Karpas-422 (cell line): Measurements from ENCODE around the gene SELENBP1. TPM values are rescaled to one million over a fixed set of nuclear protein-coding genes. Genes with fewer than 3 reads are reported as not detected.

Experiments used
- DNase-seq: peaks from one replicate; pipeline ENCODE4 v3.0.0-alpha.2; 2015
- H2AFZ ChIP-seq: fragments of 200-600 bp; sonication (generic); 2 replicates; pipeline ENCODE4 v1.6.1; 2014; ENCODE audit warnings: antibody characterized with exemption, low read length, mixed read lengths
- H3K27ac ChIP-seq: fragments of 200-600 bp; sonication (generic); 2 replicates; pipeline ENCODE4 v1.5.1; 2014; ENCODE audit warnings: mild to moderate bottlenecking, low read length, moderate library complexity
- H3K27me3 ChIP-seq: fragments of 200-600 bp; sonication (generic); 2 replicates; pipeline ENCODE4 v1.6.1; 2014; ENCODE audit warnings: low read length, mixed read lengths
- H3K36me3 ChIP-seq: fragments of 200-600 bp; sonication (generic); 2 replicates; pipeline ENCODE4 v1.6.1; 2014; ENCODE audit warnings: low read length, mixed read lengths; ENCODE audit not compliant: insufficient read depth
- H3K4me1 ChIP-seq: fragments of 200-600 bp; sonication (generic); 2 replicates; pipeline ENCODE4 v1.6.1; 2014; ENCODE audit warnings: mild to moderate bottlenecking, low read length, mixed read lengths
- H3K4me2 ChIP-seq: fragments of 200-600 bp; sonication (generic); 2 replicates; pipeline ENCODE4 v1.6.1; 2014; ENCODE audit warnings: low read length, low read depth, mild to moderate bottlenecking; ENCODE audit not compliant: poor library complexity, severe bottlenecking
- H3K4me3 ChIP-seq: fragments of 200-600 bp; sonication (generic); 2 replicates; pipeline ENCODE4 v1.5.1; 2014; ENCODE audit warnings: mild to moderate bottlenecking, antibody characterized with exemption, low read length, mixed read lengths
- H3K79me2 ChIP-seq: fragments of 200-600 bp; sonication (generic); 2 replicates; pipeline ENCODE4 v1.6.1; 2014; ENCODE audit warnings: mild to moderate bottlenecking, low read length, mixed read lengths
- H3K9ac ChIP-seq: fragments of 200-600 bp; sonication (generic); 2 replicates; pipeline ENCODE4 v1.6.0; 2014; ENCODE audit warnings: low read length
- H3K9me2 ChIP-seq: fragments of 200-600 bp; sonication (generic), shearing (Covaris generic); replicated peaks from 2 replicates; pipeline ENCODE4 v1.6.0; 2014; ENCODE audit warnings: mild to moderate bottlenecking, low read length, moderate library complexity; ENCODE audit not compliant: insufficient read depth
- H3K9me3 ChIP-seq: fragments of 300-700, 200-600 bp; sonication (generic); 2 replicates; pipeline ENCODE4 v1.6.1; 2014; ENCODE audit warnings: low read length, mixed read lengths
- H4K20me1 ChIP-seq: fragments of 200-600 bp; sonication (generic); 2 replicates; pipeline ENCODE4 v1.6.1; 2014; ENCODE audit warnings: mild to moderate bottlenecking, antibody characterized with exemption, low read length, low read depth; ENCODE audit not compliant: insufficient read depth
- total RNA-seq: library from RNA; depleted of rRNA; stranded (reverse); fragments of >200 nt; shearing (Covaris generic); gene quantifications from 2 replicates; pipeline ENCODE4 v1.2.3, GENCODE V29; 2014; ENCODE audit warnings: low replicate concordance

SELENBP1 gene
- total RNA-seq, 1 experiment from 2014 or later = not detected

DNA sequence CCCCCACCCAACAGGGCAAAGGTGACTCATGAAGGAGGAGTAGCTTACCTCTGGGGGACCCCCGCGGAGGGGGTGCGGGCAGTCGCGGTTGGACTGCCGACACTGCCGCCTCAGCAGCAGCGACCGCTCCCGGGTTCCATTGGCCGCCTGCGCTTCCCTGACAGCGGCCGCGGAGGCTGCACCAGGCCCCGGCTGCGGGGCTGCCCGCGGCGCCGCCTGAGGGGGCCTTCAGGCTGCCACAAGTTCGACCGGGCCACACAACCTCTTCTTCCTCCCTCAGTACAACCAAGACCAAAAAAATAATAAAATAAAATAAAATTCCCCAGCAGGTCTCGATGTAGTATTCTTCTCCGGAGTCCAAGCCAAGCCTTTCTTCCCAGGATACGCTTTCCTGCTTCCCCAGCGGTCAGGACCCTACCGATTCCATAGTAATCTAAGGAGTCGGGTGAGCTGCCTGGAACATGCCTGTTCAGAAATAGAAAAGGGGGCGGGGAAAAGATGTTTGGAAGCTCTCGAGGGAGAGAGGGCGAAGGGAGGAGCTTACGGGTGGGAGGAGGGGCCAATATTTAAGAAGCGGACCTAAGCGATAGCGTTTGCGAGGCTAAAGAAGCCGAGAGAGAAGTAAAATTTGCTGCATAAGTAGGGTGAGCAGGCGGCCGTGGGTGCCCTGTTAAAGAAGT lies 45.1 kb downstream of the SELENBP1 start, which contains the start of gene PI4KB:
Gene PI4KB, minus strand, starts transcription at position 194 of the 680 bp plus-strand sequence. CDS start 10,935 bp downstream, outside the sequence.
- no peaks in the 10 kb centered on the region for H3K27me3 ChIP-seq
- H3K27ac ChIP-seq = peak within 1 kb of the TSS; percentile 91
- peak within 1 kb of the TSS; percentile 68 for H3K4me3 ChIP-seq
- no peaks in the 10 kb centered on the region for H3K9me2 ChIP-seq
- H3K4me2 ChIP-seq = peak within 1 kb of the TSS; percentile 85
- no peaks in the 10 kb centered on the region for H3K9me3 ChIP-seq
- H3K79me2 ChIP-seq = peaks cover 29% of the 10 kb centered on the region
- H3K36me3 ChIP-seq = 0 out of 2 replicates have a peak, but pooled peaks cover 4% of the 10 kb centered on the region
- no peaks in the 10 kb centered on the region for H4K20me1 ChIP-seq
- H2AFZ ChIP-seq = peak within 1 kb of the TSS; percentile 83
- H3K4me1 ChIP-seq = peaks cover 22% of the 10 kb centered on the region
- H3K9ac ChIP-seq = peak within 1 kb of the TSS; percentile 71
- peak; percentile 98 for DNase-seq

DNA sequence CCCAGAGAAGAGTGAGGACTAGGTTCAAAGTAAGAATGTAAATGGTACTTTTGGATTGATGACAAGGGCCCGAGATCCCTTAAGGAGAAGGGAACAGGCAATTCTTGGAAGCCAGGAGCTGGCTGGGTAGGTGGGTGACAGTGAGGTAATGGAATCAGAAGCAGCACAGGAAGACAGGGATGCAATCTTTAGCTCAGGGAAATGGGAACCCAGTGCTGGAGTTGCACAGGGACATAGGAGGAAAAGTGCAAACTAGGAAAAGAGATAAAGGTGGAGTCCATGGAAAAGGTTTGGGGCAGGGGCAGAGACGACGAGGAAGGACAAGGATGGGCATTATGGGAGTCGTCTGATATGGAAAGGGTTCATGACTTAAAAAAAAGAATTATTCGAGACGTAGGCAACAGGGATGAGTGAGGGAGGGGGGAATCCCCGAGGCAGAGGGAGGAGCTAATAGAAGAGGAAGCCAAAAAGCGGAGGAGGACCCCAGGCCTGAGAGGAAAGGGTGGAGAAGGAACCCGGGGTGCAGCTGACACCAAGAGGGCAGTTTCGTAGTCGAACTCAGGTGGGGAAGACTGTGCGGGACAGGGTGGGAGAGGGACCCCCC lies 45.8 kb downstream of the SELENBP1 start:
- 0 out of 2 replicates have a peak, but pooled peaks cover 4% of the 10 kb centered on the region for H3K36me3 ChIP-seq
- H3K4me3 ChIP-seq = peak overlapping the region; percentile 68
- H3K9me2 ChIP-seq = no peaks in the 10 kb centered on the region
- H3K27me3 ChIP-seq = no peaks in the 10 kb centered on the region
- H3K4me2 ChIP-seq = peak overlapping the region; percentile 85
- H3K79me2 ChIP-seq = peaks cover 29% of the 10 kb centered on the region
- no peaks in the 10 kb centered on the region for H3K9me3 ChIP-seq
- peak overlapping the region; percentile 91 for H3K27ac ChIP-seq
- DNase-seq = peak; percentile 77
- peak overlapping the region; percentile 71 for H3K9ac ChIP-seq
- no peak overlapping the region for H2AFZ ChIP-seq
- H4K20me1 ChIP-seq = no peaks in the 10 kb centered on the region
- peaks cover 22% of the 10 kb centered on the region for H3K4me1 ChIP-seq

DNA sequence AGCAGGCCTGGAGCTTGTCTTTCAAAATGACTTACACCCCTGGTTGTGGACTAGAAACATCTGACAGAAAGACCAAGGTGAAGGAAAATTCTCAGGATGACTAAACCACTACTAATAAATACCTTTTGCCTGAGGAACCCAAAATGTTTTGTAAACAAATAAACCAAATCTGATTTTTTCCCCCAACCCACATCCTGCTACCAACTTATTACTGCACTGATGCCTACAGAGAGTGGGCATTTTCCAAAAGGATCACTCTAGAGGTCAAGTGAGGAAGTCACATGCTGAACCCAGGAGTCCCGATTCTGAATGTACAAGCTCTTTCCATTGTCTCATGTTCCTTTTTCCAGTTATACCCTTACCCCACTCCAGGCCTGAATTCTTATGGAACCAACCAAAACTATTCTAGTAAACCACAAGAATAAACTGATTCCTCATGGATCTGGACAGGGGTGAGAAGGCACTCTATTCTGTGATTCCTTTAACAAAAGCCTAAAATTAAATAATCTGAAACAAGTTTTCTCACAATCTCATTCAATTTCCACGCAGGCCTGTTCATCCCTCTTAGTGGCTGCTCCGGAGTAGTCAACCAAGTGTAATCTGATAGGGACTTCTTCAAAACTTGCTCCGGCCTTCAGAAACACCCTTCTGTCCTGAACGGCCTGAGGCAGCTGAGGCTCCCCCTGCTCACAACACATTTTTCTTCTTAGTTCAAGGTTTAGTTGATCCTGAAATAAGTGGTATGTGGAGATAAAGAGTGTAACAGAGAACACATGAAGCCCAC lies 46.7 kb downstream of the SELENBP1 start:
- Histone ChIP-seq H3K36me3 (0 out of 2 replicates have a peak, but pooled peaks cover 4% of the 10 kb centered on the region), H4K20me1 (no peaks in the 10 kb centered on the region), H3K27ac (no peak overlapping the region), H3K4me3 (peak overlapping the region; percentile 68), H3K79me2 (peaks cover 32% of the 10 kb centered on the region), H3K4me2 (peak overlapping the region; percentile 85), H3K9me3 (no peaks in the 10 kb centered on the region), H3K9me2 (no peaks in the 10 kb centered on the region), H3K9ac (peak overlapping the region; percentile 71), H3K27me3 (no peaks in the 10 kb centered on the region), H2AFZ (no peak overlapping the region), H3K4me1 (peaks cover 22% of the 10 kb centered on the region)
- peak; percentile 26 for DNase-seq

DNA sequence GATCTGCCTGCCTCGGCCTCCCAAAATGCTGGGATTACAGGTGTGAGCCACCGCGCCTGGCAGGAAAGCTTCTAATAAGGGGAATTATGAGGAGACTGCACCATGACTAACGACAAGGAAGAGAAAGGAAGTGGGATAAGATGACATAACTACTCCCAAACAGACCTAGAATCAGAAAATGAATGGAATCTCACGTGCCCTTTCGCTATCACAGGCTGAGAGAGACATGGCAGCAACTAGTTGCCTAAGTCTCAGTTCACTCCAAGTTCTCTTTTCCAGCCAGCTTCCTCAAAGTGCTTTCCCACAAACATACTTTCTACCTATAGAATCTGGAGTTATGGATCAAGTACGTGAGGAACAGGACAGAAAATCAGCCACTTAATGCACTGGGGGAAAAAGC lies 47.3 kb downstream of the SELENBP1 start:
- H3K9me2 ChIP-seq = no peaks in the 10 kb centered on the region
- H3K9ac ChIP-seq = 0 out of 2 replicates have a peak overlapping the region, but pooled peaks have one; percentile 71
- H3K36me3 ChIP-seq = 0 out of 2 replicates have a peak, but pooled peaks cover 4% of the 10 kb centered on the region
- H3K4me1 ChIP-seq = peaks cover 22% of the 10 kb centered on the region
- no peaks in the 10 kb centered on the region for H3K9me3 ChIP-seq
- no peak overlapping the region for H3K4me2 ChIP-seq
- H3K79me2 ChIP-seq = peaks cover 34% of the 10 kb centered on the region
- H3K4me3 ChIP-seq = no peak overlapping the region
- no peak for DNase-seq
- no peak overlapping the region for H2AFZ ChIP-seq
- H4K20me1 ChIP-seq = no peaks in the 10 kb centered on the region
- no peaks in the 10 kb centered on the region for H3K27me3 ChIP-seq
- no peak overlapping the region for H3K27ac ChIP-seq

DNA sequence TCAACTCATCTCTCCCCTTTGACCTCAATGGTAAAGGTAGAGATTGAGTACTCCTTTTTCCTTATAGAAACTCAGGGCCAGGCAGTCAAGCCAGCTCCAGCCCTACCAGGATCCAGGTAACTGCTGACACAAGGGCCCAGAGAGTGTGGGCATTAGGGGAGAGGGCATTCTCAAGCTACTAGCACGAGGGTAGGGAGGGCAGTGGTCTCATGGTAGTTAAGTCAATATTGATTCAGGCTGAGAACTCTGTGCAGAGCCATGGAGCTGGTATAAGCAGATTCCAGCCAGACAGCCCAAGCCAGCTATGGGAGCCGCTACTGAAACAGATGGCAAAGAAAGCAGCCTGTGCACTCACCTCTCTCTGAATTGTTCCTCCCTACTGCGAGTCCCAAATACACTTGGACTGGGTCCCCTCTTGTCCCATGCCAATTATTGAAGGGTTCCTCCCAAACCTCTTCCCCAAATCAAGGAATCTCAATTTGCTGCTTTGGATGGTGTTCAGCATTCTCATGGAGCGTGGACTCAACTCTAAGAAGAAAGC lies 48.0 kb downstream of the SELENBP1 start:
- Histone ChIP-seq H2AFZ (no peak overlapping the region), H3K4me3 (no peak overlapping the region), H4K20me1 (no peaks in the 10 kb centered on the region), H3K9me3 (no peaks in the 10 kb centered on the region), H3K9me2 (no peaks in the 10 kb centered on the region), H3K4me2 (no peak overlapping the region), H3K27me3 (no peaks in the 10 kb centered on the region), H3K27ac (no peak overlapping the region), H3K4me1 (peaks cover 22% of the 10 kb centered on the region), H3K9ac (no peak overlapping the region), H3K79me2 (peaks cover 36% of the 10 kb centered on the region), H3K36me3 (0 out of 2 replicates have a peak, but pooled peaks cover 4% of the 10 kb centered on the region)
- DNase-seq = peak; percentile 35

DNA sequence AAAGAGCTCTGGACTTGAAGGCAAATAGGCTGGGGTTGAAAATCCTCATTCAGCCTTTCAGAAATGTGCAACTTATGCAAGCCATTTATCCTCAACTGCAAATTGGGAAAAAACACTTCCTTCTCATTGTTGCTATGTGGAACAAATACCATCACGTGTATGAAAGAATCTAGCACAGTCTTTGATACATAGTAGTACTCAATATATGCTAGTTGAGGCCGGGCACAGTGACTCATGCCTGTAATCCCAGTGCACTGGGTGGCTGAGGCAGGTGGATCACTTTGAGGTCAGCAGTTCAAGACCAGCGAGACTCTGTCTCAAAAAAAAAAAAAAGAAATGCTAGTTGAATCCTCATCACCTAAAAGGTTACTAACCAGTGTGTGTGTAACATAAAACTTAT lies 53.5 kb downstream of the SELENBP1 start:
- DNase-seq = no peak
- no peaks in the 10 kb centered on the region for H4K20me1 ChIP-seq
- no peak overlapping the region for H3K4me2 ChIP-seq
- H3K9ac ChIP-seq = no peak overlapping the region
- H3K27me3 ChIP-seq = no peaks in the 10 kb centered on the region
- peaks cover 10% of the 10 kb centered on the region; the same call in 1 of the 2 replicates for H3K36me3 ChIP-seq
- H3K9me3 ChIP-seq = no peaks in the 10 kb centered on the region
- H2AFZ ChIP-seq = no peak overlapping the region
- no peak overlapping the region for H3K27ac ChIP-seq
- H3K4me3 ChIP-seq = no peak overlapping the region
- H3K9me2 ChIP-seq = no peaks in the 10 kb centered on the region
- peaks cover 16% of the 10 kb centered on the region for H3K79me2 ChIP-seq
- no peaks in the 10 kb centered on the region for H3K4me1 ChIP-seq

DNA sequence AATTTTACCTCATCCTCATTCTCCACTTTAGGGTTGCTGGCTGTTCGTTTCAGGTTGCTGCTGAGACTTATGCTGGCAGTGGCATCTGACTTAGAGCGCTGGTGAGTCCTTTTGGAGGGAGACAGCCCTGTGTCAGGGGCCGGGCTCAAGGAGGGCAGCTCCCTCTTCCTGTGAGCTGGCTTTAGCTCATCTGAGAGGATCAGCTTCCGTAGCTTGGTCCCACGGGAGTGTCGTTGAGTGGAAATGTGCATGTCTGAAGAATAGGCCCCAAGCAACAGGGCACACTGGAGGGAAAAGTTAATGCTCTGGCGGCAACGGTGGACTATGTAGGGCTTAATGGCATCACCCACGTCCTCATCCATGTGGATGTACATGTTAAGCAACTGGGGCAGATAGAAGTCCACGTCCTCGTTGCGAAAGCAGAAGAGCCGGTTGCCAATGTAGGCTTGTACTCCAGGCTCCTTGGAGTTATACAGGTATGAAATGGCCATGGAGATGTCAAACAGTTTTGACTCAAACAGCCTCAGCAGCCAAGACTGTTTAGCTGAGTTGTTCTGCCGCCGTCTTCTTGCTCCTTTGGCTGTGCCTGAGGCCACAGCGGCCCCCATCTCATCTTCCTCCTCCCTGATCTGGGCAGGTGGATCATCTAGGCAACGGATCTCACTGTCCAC lies 56.8 kb downstream of the SELENBP1 start:
- no peak overlapping the region for H2AFZ ChIP-seq
- no peaks in the 10 kb centered on the region for H3K27me3 ChIP-seq
- no peak overlapping the region for H3K9ac ChIP-seq
- H3K9me2 ChIP-seq = no peaks in the 10 kb centered on the region
- no peak overlapping the region for H3K4me2 ChIP-seq
- no peak overlapping the region for H3K27ac ChIP-seq
- no peaks in the 10 kb centered on the region for H3K9me3 ChIP-seq
- H3K36me3 ChIP-seq = peaks cover 10% of the 10 kb centered on the region; the same call in 1 of the 2 replicates
- H3K4me1 ChIP-seq = peaks cover 17% of the 10 kb centered on the region
- no peak overlapping the region for H3K4me3 ChIP-seq
- no peaks in the 10 kb centered on the region for H4K20me1 ChIP-seq
- DNase-seq = no peak
- peaks cover 24% of the 10 kb centered on the region for H3K79me2 ChIP-seq
